Mononuclear cell (primary cell): ENCODE results near the gene CFAP57. TPM values are rescaled to one million over a fixed set of nuclear protein-coding genes. Genes with fewer than 3 reads are reported as not detected.
"Not testable (repeated sequence)": the region's sequence is repeated elsewhere in the genome, so short reads cannot be mapped to it uniquely, and the experiment has no call there.

Experiments
- H3K27me3 ChIP-seq: 2 replicates; pipeline ENCODE4 v1.6.0; 2011; ENCODE audit warnings: low read length, control low read depth; ENCODE audit not compliant: insufficient read depth
- H3K4me1 ChIP-seq: 2 replicates; pipeline ENCODE4 v1.5.1; 2011; ENCODE audit warnings: mild to moderate bottlenecking, low read length, control low read depth; ENCODE audit not compliant: insufficient read depth
- H3K4me3 ChIP-seq: 2 replicates; pipeline ENCODE4 v1.5.1; 2011; ENCODE audit warnings: mild to moderate bottlenecking, low read length, moderate library complexity
- H3K9me3 ChIP-seq: 2 replicates; pipeline ENCODE4 v1.5.1; 2011; ENCODE audit warnings: low read depth, mild to moderate bottlenecking, control low read depth, low read length
- total RNA-seq: library from RNA; depleted of rRNA; stranded (reverse); fragments of >200 nt; gene quantifications from one replicate; pipeline ENCODE4 v1.2.3, GENCODE V29; 2012

The CFAP57 gene
- total RNA-seq, 1 donor, result 0.10 TPM

- H3K4me3 ChIP-seq, result no peak overlapping the region
- H3K4me1 ChIP-seq, result no peaks in the 10 kb centered on the region
- peaks cover 7% of the 10 kb centered on the region for H3K27me3 ChIP-seq
- peaks cover 5% of the 10 kb centered on the region for H3K9me3 ChIP-seq
Observed at GRCh38 chr1:43199093-43199726, 27.1 kb downstream of the CFAP57 start.

GRCh38 chr1:43203859-43204258 lies 31.7 kb downstream of the CFAP57 start:
- Histone ChIP-seq H3K4me3 (no peak overlapping the region), H3K9me3 (no peaks in the 10 kb centered on the region), H3K4me1 (peaks cover 7% of the 10 kb centered on the region), H3K27me3 (no peaks in the 10 kb centered on the region)

DNA sequence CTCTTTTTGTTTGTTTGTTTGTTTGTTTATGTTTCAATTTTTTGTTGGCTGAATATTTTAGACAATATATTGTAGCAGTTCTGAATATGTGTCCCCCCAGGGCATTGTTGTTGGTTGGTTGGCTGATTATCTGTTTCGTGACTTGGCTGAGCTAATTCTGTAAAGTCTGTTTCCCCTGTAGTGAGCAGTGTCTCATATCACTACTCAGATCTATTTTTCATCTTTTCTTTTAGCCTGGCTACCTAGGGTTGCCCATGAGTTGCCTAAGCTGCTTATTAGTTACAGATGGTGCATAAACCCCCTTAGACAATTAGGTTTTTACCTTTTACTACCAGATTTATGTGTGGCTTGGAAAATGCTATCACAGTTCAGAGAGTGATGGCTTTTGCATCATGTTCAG lies 32.3 kb downstream of the CFAP57 start:
- no peaks in the 10 kb centered on the region for H3K9me3 ChIP-seq
- H3K4me3 ChIP-seq, result no peak overlapping the region
- H3K4me1 ChIP-seq, result peaks cover 7% of the 10 kb centered on the region
- H3K27me3 ChIP-seq, result no peaks in the 10 kb centered on the region

GRCh38 chr1:43205671-43206070 lies 33.5 kb downstream of the CFAP57 start:
- Histone ChIP-seq H3K27me3 (no peaks in the 10 kb centered on the region), H3K4me1 (peaks cover 7% of the 10 kb centered on the region), H3K4me3 (no peak overlapping the region), H3K9me3 (no peaks in the 10 kb centered on the region)

GRCh38 chr1:43206600-43207228 lies 34.6 kb downstream of the CFAP57 start:
- Histone ChIP-seq H3K4me3 (no peak overlapping the region), H3K9me3 (no peaks in the 10 kb centered on the region), H3K27me3 (no peaks in the 10 kb centered on the region)

DNA sequence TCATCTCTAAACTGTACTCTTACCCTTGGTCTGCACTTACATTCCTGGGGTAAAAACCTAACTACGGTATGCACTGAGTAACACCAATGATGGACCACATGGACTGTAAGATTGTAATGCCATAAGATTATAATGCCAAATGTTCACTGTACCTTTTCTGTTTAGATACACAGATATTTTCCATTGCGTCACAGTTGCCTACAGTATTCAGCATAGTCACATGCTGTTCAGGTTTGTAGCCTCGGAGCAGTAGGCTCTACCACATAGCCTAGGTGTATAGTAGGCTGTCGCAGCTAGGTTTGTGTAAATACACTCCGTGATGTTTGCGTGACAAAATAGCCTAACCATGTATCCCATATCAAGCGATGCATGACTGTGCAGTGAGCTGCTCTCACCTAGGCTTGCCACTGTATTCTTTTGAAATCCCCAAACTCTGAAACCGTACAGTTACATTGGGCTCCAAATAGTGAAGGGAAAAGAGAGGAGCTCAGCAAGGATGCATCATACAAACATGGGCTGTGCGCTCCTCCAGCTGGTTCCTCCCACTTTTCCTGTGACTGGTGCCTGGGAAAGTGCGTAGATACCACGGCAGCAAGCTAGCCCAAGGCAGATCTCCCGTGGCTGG lies 35.2 kb downstream of the CFAP57 start:
- peaks cover 7% of the 10 kb centered on the region for H3K4me1 ChIP-seq
- H3K9me3 ChIP-seq, result no peaks in the 10 kb centered on the region
- H3K4me3 ChIP-seq, result no peak overlapping the region
- no peaks in the 10 kb centered on the region for H3K27me3 ChIP-seq

More at GRCh38 chr1:43206600-43207228, 34.6 kb downstream of the CFAP57 start:
- peaks cover 7% of the 10 kb centered on the region for H3K4me1 ChIP-seq

DNA sequence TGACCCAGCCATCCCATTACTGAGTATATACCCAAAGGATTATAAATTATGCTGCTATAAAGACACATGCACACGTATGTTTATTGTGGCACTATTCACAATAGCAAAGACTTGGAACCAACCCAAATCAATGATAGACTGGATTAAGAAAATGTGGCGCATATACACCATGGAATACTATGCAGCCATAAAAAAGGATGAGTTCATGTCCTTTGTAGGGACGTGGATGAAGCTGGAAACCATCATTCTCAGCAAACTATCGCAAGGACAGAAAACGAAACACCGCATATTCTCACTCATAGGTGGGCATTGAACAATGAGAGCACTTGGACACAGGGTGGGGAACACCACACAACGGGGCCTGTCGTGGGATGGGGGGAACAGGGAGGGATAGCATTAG lies 36.1 kb downstream of the CFAP57 start:
- not testable (repeated sequence) for H3K9me3 ChIP-seq, H3K4me3 ChIP-seq, H3K4me1 ChIP-seq, H3K27me3 ChIP-seq

DNA sequence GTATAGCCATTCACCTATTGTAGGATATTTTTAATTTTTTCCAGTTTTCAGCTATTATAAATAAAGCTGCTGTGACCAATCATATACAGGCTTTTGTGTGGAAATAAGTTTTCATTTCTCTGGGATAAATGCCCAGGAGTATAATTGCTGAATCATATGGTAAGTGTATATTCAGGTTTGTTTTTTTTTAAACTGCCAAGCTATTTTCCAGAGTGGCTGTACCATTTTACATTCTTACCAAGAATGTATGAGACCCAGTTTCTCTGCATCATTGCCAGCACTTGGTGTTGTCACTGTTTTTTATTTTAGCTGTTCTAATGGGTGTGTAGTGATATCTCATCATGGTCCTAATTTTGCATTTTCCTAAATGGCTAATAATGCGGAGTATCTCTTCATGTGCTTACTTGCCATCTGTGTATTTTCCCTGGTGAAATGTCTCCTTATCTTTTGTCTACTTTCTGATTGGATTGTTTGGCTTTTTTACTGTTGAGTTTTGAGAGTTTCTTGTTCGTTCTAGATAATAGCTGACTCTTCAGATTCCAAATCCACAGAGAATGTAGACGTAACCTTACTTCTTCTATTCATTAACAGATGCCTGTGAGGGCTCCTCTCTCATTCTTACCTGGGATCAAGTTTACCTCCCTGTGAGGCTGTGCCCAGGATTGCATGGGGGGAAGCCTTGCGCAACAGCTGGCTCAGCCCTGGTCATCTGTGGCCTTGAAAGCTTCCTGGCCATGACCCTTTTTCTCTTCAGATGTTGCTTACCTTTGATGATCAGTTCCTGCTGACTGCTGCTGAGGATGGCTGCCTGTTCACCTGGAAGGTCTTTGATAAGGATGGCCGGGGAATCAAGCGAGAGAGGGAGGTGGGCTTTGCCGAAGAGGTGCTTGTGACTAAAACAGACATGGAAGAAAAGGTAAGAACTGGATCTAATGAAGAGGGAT lies 42.6 kb downstream of the CFAP57 start:
- no peaks in the 10 kb centered on the region for H3K27me3 ChIP-seq
- no peak overlapping the region for H3K4me3 ChIP-seq

DNA sequence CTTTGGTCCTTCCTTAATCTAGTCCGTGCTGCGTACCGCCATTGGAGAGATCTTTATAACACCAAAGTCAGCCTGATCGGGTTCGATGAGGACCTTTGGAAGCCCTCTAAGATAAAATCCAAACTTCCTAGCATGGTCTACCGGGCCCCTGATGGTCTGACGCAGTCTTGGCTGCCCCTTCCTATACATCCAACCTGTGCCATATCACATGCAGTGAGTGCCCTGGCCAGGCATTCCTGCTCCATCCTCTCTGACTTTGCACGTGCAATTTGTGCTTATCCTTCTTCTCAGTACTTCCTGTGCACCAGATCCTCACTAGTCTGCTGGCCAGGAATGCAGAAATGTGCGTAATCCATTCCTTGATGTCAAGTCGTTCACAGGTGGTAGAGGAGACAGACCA lies 45.6 kb downstream of the CFAP57 start:
- Histone ChIP-seq H3K4me1 (peaks cover 22% of the 10 kb centered on the region), H3K9me3 (no peaks in the 10 kb centered on the region), H3K4me3 (no peak overlapping the region), H3K27me3 (no peaks in the 10 kb centered on the region)

More for the DNA sequence above, 42.6 kb downstream of the CFAP57 start:
- no peaks in the 10 kb centered on the region for H3K9me3 ChIP-seq
- H3K4me1 ChIP-seq, result no peaks in the 10 kb centered on the region

DNA sequence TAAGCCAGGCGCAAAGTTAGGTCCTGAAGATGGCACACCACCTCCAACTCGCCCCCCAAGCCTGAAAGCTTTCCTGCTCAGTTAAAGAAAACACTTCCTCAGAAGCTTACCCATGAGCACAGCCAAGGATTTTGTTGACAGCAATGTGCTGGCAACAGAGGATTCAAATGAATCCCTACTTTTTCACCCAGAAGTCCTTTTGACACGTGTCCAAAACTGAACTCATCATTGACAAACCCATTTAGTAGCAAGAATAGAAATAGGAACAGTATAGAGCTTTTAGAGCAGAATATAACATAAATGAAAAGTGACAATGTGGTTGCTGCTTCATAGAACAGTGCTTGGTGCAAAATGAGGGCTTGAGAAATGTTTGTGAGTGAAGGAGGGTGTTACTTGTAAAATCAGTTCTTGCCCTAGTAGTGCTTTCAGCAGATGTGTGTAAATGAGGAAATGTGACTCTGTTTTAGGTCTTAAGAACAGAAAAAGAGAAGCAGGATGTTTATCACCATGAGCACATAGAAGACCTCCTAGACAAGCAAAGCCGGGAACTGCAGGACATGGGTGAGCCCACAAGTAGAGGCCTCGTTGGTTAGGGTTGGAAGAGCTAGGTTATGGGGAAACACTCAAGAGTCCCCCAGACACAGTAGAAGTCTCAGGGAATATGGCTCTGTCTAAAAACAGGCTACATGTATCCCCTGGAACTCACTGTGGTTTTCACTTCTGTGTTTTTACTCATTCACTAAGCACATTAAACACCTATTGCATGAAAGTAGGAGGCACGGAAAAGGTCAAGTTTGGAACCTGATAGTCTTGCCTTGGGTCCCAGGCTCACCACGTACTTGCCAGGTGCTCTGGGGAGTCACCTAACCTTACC lies 49.0 kb downstream of the CFAP57 start:
- Histone ChIP-seq H3K4me1 (peaks cover 22% of the 10 kb centered on the region), H3K4me3 (no peak overlapping the region), H3K27me3 (no peaks in the 10 kb centered on the region), H3K9me3 (no peaks in the 10 kb centered on the region)

DNA sequence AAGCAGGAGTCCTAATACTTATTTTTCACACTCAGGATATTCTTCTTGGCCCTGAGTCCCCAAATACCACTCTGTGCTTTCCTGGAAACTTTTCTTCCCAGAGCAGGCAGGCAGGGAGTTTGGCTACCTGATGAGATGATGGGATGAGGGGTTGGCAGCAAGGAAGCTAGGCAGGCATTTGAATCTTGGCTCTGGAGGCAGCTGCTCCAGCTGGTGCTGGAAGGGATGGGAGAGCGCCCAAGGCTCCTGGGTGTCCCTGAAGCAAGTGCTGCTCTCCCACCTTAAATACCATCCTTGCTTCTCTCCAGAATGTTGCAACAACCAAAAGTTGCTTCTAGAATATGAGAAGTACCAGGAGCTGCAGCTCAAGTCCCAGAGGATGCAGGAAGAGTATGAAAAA lies 49.7 kb downstream of the CFAP57 start:
- no peak overlapping the region for H3K4me3 ChIP-seq
- H3K4me1 ChIP-seq, result peaks cover 22% of the 10 kb centered on the region
- H3K27me3 ChIP-seq, result no peaks in the 10 kb centered on the region
- H3K9me3 ChIP-seq, result no peaks in the 10 kb centered on the region

DNA sequence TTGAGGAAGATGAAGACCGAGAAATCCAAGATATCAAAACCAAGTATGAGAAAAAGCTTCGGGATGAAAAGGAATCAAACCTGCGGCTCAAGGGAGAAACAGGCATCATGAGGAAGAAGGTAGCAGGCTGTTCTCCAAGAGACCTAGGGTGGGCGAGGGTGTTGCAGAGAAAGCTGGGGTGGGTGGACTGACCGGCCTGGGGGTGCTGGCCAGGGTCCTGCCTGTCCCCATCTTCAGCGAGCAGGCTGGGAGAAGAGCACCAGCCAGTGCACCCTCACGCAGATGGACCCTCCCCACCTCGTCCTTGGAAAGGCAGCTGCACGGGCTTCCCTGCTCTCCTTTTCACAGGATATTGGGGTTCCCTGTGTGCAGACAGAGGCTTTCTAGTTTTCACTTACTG lies 50.7 kb downstream of the CFAP57 start:
- Histone ChIP-seq H3K27me3 (no peaks in the 10 kb centered on the region), H3K4me3 (no peak overlapping the region), H3K4me1 (peaks cover 22% of the 10 kb centered on the region), H3K9me3 (no peaks in the 10 kb centered on the region)

DNA sequence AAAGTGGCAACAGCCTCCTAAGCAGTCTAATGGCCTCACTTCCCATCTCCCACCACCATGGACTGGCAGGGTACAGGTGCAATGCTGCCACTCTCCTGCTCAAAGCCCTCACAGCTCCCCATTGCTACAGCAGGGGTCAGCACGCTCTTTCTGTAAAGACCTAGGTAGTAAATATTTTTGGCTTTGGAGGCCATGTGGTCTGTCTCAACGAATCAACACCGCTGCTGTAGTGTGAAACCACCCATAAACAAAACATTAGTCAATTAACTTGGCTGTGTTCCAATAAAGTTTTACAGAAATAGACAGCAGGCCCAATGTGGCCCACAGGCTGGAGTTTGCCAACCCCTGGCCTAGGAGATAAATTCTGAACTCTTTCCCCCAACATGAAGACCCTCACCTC lies 53.0 kb downstream of the CFAP57 start:
- H3K4me3 ChIP-seq, result no peak overlapping the region
- H3K27me3 ChIP-seq, result no peaks in the 10 kb centered on the region
- peaks cover 22% of the 10 kb centered on the region for H3K4me1 ChIP-seq
- H3K9me3 ChIP-seq, result no peaks in the 10 kb centered on the region

- no peaks in the 10 kb centered on the region for H3K27me3 ChIP-seq
- H3K4me3 ChIP-seq, result no peak overlapping the region
- H3K9me3 ChIP-seq, result no peaks in the 10 kb centered on the region
- peaks cover 1% of the 10 kb centered on the region for H3K4me1 ChIP-seq
Observed at GRCh38 chr1:43227143-43227764, 55.1 kb downstream of the CFAP57 start.
